HuH-7 (cell line): ENCODE data around the gene PAX7.
A peak's percentile ranks its signal among the peaks of the same experiment; 100 is the strongest.

ENCODE experiments used
- DNase-seq: peaks from one replicate; pipeline ENCODE4 v3.0.0; 2011; ENCODE audit warnings: low spot score

The PAX7 gene

GRCh38 chr1:18640228-18641004 lies 9.8 kb downstream of the PAX7 start:
- DNase-seq: no peak

DNA sequence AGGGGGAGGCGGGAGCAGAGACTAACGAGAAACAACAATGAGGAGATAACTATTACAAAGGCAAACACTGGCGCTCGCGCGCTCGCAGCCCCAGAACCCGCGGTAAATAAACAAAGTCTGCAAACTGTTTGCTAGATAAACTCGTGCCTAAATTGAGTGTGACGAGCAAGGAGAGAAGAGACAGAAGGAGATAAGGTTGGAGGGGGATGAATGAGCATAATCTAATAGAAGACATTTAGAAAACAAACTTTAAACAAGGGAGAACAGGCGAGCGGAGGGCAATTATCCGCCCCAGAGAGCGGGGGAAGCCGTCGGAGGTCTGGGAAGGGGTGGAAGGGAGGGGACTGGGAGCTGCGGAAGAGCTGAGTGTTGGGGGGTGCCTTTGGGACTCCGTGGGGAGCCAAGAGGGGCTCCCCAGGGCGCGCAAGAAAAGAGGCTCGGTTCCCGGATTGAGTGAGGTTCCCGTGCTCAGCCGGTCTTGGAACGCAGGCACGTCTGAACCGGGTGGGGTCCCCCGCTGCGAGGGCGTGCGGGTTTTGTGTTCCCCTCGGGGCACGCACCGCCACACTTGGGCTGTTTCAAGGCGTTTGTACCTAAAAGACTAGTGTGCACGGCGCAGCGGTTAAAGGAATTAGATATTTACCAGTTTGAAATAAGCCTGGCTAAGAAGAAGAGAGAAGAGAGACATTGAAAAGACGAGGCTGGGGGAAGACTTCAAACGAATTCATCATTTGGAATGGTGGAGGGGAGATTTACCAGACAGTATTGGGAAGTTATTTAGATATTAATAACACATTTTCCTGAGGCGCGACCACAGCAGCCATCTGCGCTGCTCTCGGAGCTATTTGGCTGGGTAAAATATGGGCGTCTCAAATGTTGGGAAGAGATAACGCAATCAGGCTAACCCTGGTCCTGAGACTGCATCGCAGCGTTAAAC lies 10.6 kb downstream of the PAX7 start:
- DNase-seq: no peak

- no peak for DNase-seq
These were observed 11.8 kb downstream of the PAX7 start for GRCh38 chr1:18642278-18643095.

DNA sequence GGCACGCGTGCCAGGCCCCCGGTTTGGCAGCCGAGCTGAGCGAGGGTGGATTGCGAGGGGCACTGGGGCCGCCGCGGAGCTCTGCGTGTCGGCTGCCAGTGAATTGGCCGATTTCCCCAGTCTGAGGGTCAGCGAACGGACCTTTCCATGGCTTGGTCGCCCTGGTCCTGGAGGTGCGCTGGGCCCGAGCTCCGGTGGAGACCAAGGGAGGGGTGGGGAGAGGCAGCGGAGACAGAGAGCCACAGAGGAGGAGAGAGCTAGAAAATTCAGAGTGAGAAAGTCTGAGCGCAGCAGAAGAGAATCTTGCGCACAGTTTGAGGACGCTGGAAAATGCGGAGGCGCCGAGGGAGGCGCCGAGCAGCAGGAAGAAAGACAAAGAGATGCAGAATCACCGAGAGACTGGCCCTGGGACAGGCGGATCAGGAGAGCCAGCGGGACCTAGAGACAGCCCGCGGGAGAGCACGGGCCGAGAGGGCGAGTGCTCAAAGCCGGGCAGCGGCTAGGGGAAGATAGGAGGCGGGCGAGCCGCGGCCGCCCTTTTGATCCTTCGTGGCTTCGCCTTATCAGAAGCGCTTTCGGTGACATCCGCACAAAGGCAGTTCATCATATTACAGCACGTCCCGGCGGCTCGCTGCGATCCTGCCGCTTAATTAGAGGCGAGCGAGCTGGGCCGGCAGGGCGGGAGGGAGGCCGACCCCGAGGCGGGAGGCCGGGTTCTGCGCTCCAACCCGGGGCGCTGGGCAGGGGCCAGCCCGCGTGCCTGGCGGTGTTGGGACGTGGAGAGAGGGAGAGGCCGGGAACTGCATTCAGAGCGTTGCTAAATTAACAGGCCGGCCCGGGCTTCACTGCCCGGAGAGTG lies 12.7 kb downstream of the PAX7 start:
- peak; percentile 47 for DNase-seq

GRCh38 chr1:18644013-18644399 lies 13.4 kb downstream of the PAX7 start:
- no peak for DNase-seq

DNA sequence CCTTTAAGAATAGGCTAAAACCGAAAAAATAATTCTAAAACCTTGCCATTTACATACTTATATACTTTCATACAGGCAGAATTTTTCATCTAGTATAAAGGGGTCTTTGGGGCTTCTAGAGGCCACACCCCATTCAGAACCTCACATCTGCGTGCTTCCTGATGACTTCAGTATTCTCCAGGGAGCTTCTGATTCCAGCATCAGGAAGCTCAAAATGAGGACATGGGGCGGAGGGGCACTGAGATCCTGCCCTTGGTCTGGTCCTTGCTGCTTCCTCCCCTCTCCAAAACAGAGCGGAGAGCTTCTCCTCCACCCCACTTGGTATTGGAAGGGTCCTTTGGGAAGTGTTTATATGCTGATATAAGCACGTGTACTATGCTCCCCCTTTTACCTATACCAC lies 13.8 kb downstream of the PAX7 start:
- DNase-seq: no peak

DNA sequence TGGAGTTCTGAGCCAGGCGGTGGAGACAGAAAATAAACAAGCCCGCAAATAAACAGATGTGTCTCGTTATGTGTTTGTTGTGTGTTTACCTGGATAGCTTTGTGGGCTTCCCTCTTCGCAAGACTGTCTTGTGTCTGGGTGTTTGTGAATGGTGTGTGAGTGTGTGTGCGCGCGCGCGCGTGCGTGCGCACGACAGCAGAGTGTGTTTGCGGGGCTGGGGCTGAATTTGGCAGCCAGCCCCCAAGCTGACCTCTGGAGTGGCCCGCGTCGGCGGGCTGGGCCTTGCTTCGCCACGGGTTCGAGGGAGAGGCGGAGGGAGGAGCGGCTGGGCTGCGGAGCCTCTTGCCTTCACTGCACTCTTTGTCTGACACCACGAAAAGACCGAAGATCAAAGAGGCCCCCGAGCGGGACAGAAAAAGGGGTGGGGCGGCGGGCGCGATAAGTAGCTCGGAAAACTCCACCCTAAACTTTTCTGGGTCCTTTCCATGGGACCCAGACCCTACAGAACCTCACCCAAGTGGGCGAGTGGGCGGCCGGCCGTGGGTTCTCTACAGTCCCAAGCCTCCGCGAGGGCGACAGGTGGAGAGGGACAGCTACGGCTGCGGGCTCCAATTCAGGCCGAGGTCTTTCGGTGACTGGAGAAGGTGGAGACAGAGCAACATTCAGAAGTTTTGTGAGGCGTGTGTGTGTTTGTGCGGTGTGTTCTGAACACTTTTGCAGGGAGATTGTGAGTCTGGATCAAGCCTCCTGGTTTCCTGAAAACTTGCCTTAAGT lies 14.5 kb downstream of the PAX7 start:
- no peak for DNase-seq

- no peak for DNase-seq
These were observed 15.1 kb downstream of the PAX7 start for GRCh38 chr1:18645747-18646090.

- no peak for DNase-seq
These were observed 15.6 kb downstream of the PAX7 start for GRCh38 chr1:18646091-18646785.

GRCh38 chr1:18646786-18647410 lies 16.3 kb downstream of the PAX7 start:
- DNase-seq: no peak

GRCh38 chr1:18647681-18648214 lies 17.1 kb downstream of the PAX7 start:
- no peak for DNase-seq

GRCh38 chr1:18649693-18650370 lies 19.2 kb downstream of the PAX7 start:
- no peak for DNase-seq

- no peak for DNase-seq
These were observed 21.1 kb downstream of the PAX7 start for GRCh38 chr1:18651713-18652112.

DNA sequence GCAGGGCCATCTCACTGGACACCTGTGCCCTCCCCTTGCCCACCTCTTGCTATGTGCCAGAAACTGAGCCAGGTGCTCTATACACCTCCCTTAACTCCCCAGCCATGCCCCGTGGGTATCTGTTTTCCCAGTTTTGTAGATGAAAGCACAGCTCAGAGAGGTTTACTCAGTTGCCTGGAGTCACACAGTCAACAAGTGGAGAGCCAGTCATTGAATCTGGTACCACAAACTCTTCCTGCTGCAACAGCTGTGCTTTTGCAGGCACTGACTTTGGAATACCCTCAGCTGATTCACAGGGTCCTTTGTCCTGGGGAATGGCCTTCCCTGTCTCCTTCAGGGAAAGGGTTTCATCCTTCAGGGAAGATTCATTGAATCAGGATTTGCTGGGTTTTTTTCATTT lies 22.1 kb downstream of the PAX7 start:
- no peak for DNase-seq

DNA sequence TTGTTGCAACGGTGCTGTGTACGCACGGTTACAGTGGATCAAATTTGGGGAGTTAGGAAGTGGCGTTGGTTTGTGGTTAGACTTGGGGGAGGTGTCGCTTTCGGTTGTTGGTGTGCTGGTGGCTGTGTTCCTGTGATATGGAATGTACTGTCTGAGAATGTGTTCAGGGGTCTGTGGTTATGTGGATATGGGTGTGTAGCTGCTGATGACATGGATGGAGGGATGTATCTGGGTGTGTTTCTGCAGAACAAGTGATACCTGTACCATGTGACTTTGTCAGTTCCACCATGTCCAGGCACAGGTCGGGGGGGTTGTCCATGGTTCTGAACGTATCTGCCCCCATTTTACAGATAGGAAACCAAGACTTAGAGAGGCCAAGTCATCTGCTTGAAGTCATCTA lies 22.7 kb downstream of the PAX7 start:
- no peak for DNase-seq

DNA sequence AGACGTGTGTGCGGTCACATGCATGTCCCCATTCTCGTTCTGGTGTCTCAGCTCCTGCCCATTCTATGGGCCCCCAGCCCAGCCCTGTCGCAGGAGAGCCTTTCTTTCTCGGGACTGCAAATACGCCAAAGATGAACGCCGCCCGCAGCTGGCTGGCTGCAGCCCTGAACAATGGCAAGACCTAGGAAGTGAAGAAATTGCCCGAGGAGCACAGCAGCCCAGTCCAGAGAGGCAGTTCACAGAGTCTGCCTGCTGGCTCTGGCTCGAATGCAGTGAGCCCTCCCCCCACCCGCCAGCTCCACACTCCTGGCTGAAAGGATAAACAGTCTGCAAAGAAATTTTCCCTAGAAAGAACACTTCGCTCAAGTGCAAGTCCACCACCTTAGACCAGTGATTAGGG lies 23.3 kb downstream of the PAX7 start:
- no peak for DNase-seq

GRCh38 chr1:18654599-18654998 lies 24.0 kb downstream of the PAX7 start:
- DNase-seq: no peak

- DNase-seq: no peak
These were observed 27.0 kb downstream of the PAX7 start for GRCh38 chr1:18657506-18658201.
